ENCODE data around the gene PEAK3. TPM values are rescaled to one million over a fixed set of nuclear protein-coding genes. Genes with fewer than 3 reads are reported as not detected.

Gene PEAK3
- total and polyA plus RNA-seq, 2 donors (not counting 1 experiment from before 2014, with no cell fraction given) = not detected

DNA sequence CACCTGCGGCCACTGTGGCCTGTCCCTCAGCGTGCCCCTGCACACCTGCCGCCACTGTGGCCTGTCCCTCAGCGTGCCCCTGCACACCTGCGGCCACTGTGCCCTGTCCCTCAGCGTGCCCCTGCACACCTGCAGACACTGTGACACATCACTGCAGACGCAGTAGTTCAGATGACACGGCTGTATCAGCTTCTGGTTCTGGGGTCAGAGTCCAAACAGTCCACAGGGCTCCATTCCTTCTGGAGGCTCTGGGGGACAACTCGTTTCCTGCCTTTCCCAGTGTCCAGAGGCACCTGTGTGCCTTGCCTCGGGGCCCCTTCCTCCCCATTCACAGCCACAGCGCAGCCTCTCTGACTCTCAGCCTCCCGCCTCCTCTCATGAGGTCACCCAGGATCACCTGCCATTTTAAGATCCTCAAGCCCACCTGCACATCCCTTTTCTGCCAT is 39.9 kb downstream of the PEAK3 start:
- Histone ChIP-seq H3K27ac (ENCODE audit: insufficient read depth, low read length) (no peak overlapping the region), H3K4me3 (replicated peaks in 1 of 4; ENCODE audit: control extremely low read depth in 1 of 4, insufficient read depth in 1 of 4, low read depth in 3 of 4, low read length in 4 of 4) (no peak overlapping the region), H3K9me3 (ENCODE audit: control insufficient read depth, insufficient read depth, low read depth, low read length) (no peaks in the 10 kb centered on the region), H3K9ac (ENCODE audit: insufficient read depth, low read length) (no peak overlapping the region), H3K4me2 (ENCODE audit: extremely low read depth, insufficient read depth, low read length) (no peak overlapping the region), H2AFZ (ENCODE audit: low read length) (no peak overlapping the region), H3K27me3 (ENCODE audit: control insufficient read depth, insufficient read depth, low read length) (no peaks in the 10 kb centered on the region), H3K36me3 (ENCODE audit: control insufficient read depth, insufficient read depth, low read length) (peaks cover 31% of the 10 kb centered on the region), H4K20me1 (ENCODE audit: control insufficient read depth, extremely low read depth, insufficient read depth, low read length) (peaks cover 4% of the 10 kb centered on the region), H3K4me1 (ENCODE audit: control insufficient read depth, extremely low read depth, insufficient read depth, low read length) (peaks cover 16% of the 10 kb centered on the region), H3K79me2 (ENCODE audit: control insufficient read depth, insufficient read depth, low read length) (peaks cover 74% of the 10 kb centered on the region)
- no peak for TF ChIP-seq EZH2 (IDR thresholded peaks at IDR 0.05; ENCODE audit: low read length, missing control alignments)
- TF ChIP-seq, protein P1, sequence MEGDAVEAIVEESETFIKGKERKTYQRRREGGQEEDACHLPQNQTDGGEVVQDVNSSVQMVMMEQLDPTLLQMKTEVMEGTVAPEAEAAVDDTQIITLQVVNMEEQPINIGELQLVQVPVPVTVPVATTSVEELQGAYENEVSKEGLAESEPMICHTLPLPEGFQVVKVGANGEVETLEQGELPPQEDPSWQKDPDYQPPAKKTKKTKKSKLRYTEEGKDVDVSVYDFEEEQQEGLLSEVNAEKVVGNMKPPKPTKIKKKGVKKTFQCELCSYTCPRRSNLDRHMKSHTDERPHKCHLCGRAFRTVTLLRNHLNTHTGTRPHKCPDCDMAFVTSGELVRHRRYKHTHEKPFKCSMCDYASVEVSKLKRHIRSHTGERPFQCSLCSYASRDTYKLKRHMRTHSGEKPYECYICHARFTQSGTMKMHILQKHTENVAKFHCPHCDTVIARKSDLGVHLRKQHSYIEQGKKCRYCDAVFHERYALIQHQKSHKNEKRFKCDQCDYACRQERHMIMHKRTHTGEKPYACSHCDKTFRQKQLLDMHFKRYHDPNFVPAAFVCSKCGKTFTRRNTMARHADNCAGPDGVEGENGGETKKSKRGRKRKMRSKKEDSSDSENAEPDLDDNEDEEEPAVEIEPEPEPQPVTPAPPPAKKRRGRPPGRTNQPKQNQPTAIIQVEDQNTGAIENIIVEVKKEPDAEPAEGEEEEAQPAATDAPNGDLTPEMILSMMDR (conservative IDR thresholded peaks at IDR 0.05 in 1 of 2, IDR thresholded peaks at IDR 0.05 in 1 of 2; ENCODE audit: low read depth in 1 of 2, low read length in 2 of 2) = no peak
- no peak for DNase-seq (ENCODE audit: low read depth in 2 of 2)

DNA sequence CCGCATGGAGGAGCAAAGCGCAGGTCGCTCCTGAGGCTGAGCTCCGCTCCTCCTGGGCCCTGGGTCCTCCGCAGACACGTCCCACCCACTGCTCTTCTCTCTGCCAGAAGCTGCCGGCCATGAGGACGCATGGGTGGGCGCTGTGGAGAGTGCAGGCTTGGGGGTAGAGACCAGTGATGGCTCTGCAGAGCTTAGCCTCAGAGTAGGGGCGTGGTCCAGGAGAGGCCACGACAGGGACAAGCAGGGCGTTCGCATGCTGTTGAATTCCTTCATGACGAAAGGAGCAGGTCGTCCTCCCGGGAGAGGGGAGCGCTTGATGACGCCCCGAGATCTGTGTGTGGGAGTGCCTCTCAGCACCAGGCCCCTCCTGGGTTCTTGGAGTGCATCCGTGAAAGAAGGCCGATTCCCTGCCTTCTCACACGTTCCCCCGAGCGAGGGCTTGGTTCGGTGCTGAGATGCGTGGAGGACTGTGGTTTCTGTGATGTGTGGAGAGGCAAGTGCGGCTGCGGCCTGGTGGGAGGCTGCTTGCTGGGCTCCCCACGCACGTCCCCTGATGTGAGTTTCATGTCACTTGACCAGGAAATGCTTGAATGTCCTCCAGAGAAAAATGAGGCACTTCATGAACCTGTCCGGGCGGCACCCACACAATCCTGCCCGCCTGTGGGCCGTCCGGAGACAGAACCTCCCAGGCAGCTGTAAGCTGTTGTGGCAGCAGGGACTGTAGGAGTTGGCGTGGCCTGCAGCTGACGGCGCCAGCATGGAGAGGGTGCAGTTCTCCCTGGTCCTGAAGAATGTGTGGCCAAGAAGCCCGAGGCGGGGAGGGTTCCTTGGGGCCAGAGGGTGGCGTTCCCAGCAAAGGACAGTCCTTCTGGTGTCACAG is 40.9 kb downstream of the PEAK3 start:
- no peak for DNase-seq (ENCODE audit: low read depth in 2 of 2)
- no peaks in the 10 kb centered on the region for H3K9me3 ChIP-seq (ENCODE audit: control insufficient read depth, insufficient read depth, low read depth, low read length)
- peak overlapping the region in 3 of 4 experiments; percentile 60 to 77 (median 69) for H3K4me3 ChIP-seq (replicated peaks in 1 of 4; ENCODE audit: control extremely low read depth in 1 of 4, insufficient read depth in 1 of 4, low read depth in 3 of 4, low read length in 4 of 4)
- H2AFZ ChIP-seq (ENCODE audit: low read length) = no peak overlapping the region
- peaks cover 11% of the 10 kb centered on the region for H3K4me1 ChIP-seq (ENCODE audit: control insufficient read depth, extremely low read depth, insufficient read depth, low read length)
- peaks cover 23% of the 10 kb centered on the region for H3K36me3 ChIP-seq (ENCODE audit: control insufficient read depth, insufficient read depth, low read length)
- peak overlapping the region; percentile 8 for H3K9ac ChIP-seq (ENCODE audit: insufficient read depth, low read length)
- H4K20me1 ChIP-seq (ENCODE audit: control insufficient read depth, extremely low read depth, insufficient read depth, low read length) = peaks cover 4% of the 10 kb centered on the region
- peak overlapping the region; percentile 93 for H3K4me2 ChIP-seq (ENCODE audit: extremely low read depth, insufficient read depth, low read length)
- TF ChIP-seq, protein P1 (conservative IDR thresholded peaks at IDR 0.05 in 1 of 2, IDR thresholded peaks at IDR 0.05 in 1 of 2; ENCODE audit: low read depth in 1 of 2, low read length in 2 of 2) = no peak
- TF ChIP-seq EZH2 (IDR thresholded peaks at IDR 0.05; ENCODE audit: low read length, missing control alignments) = no peak
- peaks cover 76% of the 10 kb centered on the region for H3K79me2 ChIP-seq (ENCODE audit: control insufficient read depth, insufficient read depth, low read length)
- no peaks in the 10 kb centered on the region for H3K27me3 ChIP-seq (ENCODE audit: control insufficient read depth, insufficient read depth, low read length)
- peak overlapping the region; percentile 18 for H3K27ac ChIP-seq (ENCODE audit: insufficient read depth, low read length)
